ENCODE results near the gene TPCN1. TPM values are rescaled to one million over a fixed set of nuclear protein-coding genes. Genes with fewer than 3 reads are reported as not detected.

Gene TPCN1
- polyA plus RNA-seq, 1 of the 3 experiments (the other 2 are of a cell fraction), result 15.7 TPM

DNA sequence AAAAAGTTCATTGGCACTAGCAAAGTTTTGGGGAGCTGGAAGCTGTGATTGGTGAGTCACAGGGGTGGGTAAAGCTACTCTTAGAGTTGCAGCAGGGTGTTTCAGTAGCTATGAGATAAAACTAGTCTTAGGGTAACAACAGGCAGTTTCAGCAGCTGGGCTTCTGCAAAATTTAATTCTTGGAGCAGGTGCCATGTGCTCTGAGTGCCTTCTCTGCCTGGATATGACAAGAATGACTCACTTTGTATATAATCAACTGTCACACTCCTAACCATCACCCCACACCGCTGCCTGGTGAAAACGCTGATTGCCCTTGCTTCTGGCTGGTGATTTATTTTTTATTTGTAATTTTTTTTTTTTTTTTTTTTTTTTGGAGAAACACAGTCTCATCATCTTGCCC lies 126.6 kb downstream of the TPCN1 start:
- H3F3A ChIP-seq (replicated peaks; ENCODE audit: insufficient read depth), result no peaks in the 10 kb centered on the region
- CTCF ChIA-PET, result no interaction called here
- DNase-seq, result no peak
- no peaks in the 10 kb centered on the region for H3K27me3 ChIP-seq (ENCODE audit: insufficient read depth)
- no peak overlapping the region for H3K27ac ChIP-seq (ENCODE audit: low read depth in 2 of 2, low read length in 1 of 2)
- H3K9ac ChIP-seq, result no peak overlapping the region
- no peaks in the 10 kb centered on the region for H3K36me3 ChIP-seq (replicated peaks in 1 of 2; ENCODE audit: control insufficient read depth in 1 of 2, insufficient read depth in 2 of 2, low read length in 1 of 2)
- H3K4me3 ChIP-seq (ENCODE audit: low read depth in 2 of 2, low read length in 1 of 2), result no peak overlapping the region
- H2AFZ ChIP-seq (ENCODE audit: low read depth), result no peak overlapping the region
- no peaks in the 10 kb centered on the region for H4K20me1 ChIP-seq (ENCODE audit: insufficient read depth)
- H3K4me1 ChIP-seq (ENCODE audit: control insufficient read depth in 1 of 2, insufficient read depth in 2 of 2, low read depth in 1 of 2, low read length in 1 of 2), result no peaks in the 10 kb centered on the region
- WGBS (ENCODE audit: low lambda C conversion rate), result 72% methylated on average over 2 of the region's 2 CpGs
- H3K9me2 ChIP-seq, result no peaks in the 10 kb centered on the region
- H3K79me2 ChIP-seq (ENCODE audit: insufficient read depth), result no peaks in the 10 kb centered on the region
- POLR2A ChIA-PET, result no interaction called here
- H3K4me2 ChIP-seq, result no peak overlapping the region
- TF ChIP-seq JUND (IDR thresholded peaks at IDR 0.05), result no peak
- TF ChIP-seq MEF2A (IDR thresholded peaks at IDR 0.05; ENCODE audit: borderline replicate concordance, low read depth), result no peak
- TF ChIP-seq RFX5 (IDR thresholded peaks at IDR 0.05; ENCODE audit: low read length), result no peak
- TF ChIP-seq TEAD4 (IDR thresholded peaks at IDR 0.05; ENCODE audit: borderline replicate concordance, insufficient read depth), result no peak
- no peak for TF ChIP-seq ELF1 (IDR thresholded peaks at IDR 0.05)
- TF ChIP-seq NRF1 (IDR thresholded peaks at IDR 0.05; ENCODE audit: low read depth, low read length), result no peak
- TF ChIP-seq, protein P1, sequence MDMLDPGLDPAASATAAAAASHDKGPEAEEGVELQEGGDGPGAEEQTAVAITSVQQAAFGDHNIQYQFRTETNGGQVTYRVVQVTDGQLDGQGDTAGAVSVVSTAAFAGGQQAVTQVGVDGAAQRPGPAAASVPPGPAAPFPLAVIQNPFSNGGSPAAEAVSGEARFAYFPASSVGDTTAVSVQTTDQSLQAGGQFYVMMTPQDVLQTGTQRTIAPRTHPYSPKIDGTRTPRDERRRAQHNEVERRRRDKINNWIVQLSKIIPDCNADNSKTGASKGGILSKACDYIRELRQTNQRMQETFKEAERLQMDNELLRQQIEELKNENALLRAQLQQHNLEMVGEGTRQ (IDR thresholded peaks at IDR 0.05; ENCODE audit: borderline replicate concordance, low read depth, low read length), result no peak
- no peak for TF ChIP-seq YY1 (IDR thresholded peaks at IDR 0.05; ENCODE audit: low read depth)
- no peak for TF ChIP-seq GABPA (IDR thresholded peaks at IDR 0.05; ENCODE audit: low read depth)
- no peaks in the 10 kb centered on the region for H3K9me3 ChIP-seq

Small RNA genes within 50 kb of the gene (small RNA-seq; reads per million reads assigned to genes)
- gene MIR6762, result 0 reads per million in 7 experiments
- 0 reads per million in 7 experiments for gene RF00019

Other genes starting within 250 kb of the TPCN1 start
- gene OAS2, start 242.9 kb upstream of the TPCN1 start, polyA plus RNA-seq (2012; rRNA removed), result 0.02 TPM in 1 of 2 replicates, not detected in the other
- gene DTX1, start 164.7 kb upstream of the TPCN1 start, polyA plus RNA-seq (2012; rRNA removed), result 0.72 and 1.0 TPM in 2 replicates
- not detected in 2 replicates for gene RASAL1, start 85.7 kb upstream of the TPCN1 start, polyA plus RNA-seq (2012; rRNA removed)
- not detected in 2 replicates for gene CFAP73, start 71.7 kb upstream of the TPCN1 start, polyA plus RNA-seq (2012; rRNA removed)
- gene DDX54, start 36.0 kb upstream of the TPCN1 start, polyA plus RNA-seq (2012; rRNA removed), result 56.5 and 69.9 TPM in 2 replicates
- gene RITA1, start 35.7 kb upstream of the TPCN1 start, polyA plus RNA-seq (2012; rRNA removed), result 18.7 and 21.1 TPM in 2 replicates
- 12.0 and 12.9 TPM in 2 replicates for gene SLC8B1, start 113.6 kb downstream of the TPCN1 start, polyA plus RNA-seq (2012; rRNA removed)
- 12.1 and 15.2 TPM in 2 replicates for gene PLBD2, start 137.1 kb downstream of the TPCN1 start, polyA plus RNA-seq (2012; rRNA removed)
- 0.08 and 0.10 TPM in 2 replicates for gene SDS, start 182.4 kb downstream of the TPCN1 start, polyA plus RNA-seq (2012; rRNA removed)
- gene SDSL, start 200.9 kb downstream of the TPCN1 start, polyA plus RNA-seq (2012; rRNA removed), result 32.4 and 33.7 TPM in 2 replicates